NCI-H2196 (cell line): ENCODE results near the gene MRPS26.
A peak's percentile ranks its signal among the peaks of the same experiment; 100 is the strongest.
"Not testable (repeated sequence)": the region's sequence is repeated elsewhere in the genome, so short reads cannot be mapped to it uniquely, and the experiment has no call there.

Experiments used
- DNase-seq: peaks from one replicate; lab custom pipeline; 2025; ENCODE audit not compliant: unreplicated experiment; lab: John Stamatoyannopoulos, UW

The MRPS26 gene

GRCh38 chr20:3041854-3042409, 3.9 kb upstream of the MRPS26 start:
- DNase-seq = no peak

DNA sequence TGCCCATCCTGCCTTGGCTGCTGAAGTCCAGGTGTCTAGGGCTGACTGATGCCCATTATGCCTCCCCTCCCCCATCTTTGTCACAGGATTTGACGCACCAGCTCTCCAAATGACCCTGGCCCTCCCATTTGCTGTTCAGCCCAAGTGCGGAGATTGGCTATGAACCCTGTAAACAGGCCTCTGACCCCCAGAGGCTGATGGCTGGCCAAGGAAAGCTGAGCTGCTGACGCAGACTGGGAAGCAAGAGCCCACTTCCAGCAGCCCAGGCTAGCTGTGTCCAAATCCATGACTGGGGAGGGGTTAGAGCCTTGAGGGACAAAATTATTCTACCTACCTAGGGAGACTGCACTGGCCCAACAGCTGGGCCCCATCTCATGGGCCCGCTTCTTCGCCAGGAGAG, 3.2 kb upstream of the MRPS26 start:
- DNase-seq = no peak

DNA sequence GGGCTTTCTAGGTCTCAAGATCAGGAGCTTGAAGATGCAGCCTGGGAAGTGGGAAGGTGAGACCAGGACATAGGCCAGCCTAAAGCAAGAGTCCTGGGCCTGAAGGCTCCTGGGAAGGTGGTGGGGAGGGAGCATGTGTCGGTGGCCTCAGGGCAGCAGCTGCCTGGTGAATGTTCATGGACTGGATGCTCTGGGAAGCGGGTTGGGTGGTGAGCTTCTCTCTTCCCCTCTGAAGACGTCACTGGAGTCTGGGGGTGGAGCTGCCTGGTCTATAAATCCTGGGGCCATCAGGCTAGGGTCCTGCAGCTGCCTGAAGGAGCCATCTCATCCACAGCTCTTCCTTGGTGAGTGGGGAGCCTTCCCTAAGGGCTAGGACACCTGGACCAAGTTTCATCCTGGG, 2.5 kb upstream of the MRPS26 start, which contains the start of gene GNRH2:
Gene GNRH2 (plus strand): TSS at position 301 of the 400 bp plus-strand sequence. CDS start 793 bp downstream, outside the sequence.
- DNase-seq = no peak

DNA sequence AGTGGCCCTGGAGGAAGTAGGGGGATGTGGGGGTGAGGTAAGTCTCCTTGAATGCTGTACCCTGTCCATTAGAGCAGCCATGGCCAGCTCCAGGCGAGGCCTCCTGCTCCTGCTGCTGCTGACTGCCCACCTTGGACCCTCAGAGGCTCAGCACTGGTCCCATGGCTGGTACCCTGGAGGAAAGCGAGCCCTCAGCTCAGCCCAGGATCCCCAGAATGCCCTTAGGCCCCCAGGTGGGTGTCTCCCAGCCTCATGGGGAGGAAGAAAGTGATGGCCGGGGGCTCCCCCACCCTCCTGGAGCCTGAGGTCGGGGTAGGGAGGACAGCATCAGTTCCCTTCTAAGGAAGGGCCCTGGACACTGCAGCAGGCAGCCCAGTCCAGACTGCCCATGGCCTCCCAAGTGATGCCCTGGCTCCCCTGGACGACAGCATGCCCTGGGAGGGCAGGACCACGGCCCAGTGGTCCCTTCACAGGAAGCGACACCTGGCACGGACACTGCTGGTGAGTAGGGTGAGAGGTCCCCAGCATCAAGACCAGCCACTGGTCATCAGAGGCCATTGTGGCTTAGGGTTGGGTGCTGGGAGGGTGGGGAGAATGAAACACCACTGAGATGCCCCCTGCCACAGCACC, 1.4 kb upstream of the MRPS26 start:
- no peak for DNase-seq

GRCh38 chr20:3045042-3045815, 623 bp upstream of the MRPS26 start:
- peak; percentile 84 for DNase-seq

- DNase-seq = peak; percentile 33
These were observed 1.0 kb downstream of the MRPS26 start for GRCh38 chr20:3046677-3047462.

DNA sequence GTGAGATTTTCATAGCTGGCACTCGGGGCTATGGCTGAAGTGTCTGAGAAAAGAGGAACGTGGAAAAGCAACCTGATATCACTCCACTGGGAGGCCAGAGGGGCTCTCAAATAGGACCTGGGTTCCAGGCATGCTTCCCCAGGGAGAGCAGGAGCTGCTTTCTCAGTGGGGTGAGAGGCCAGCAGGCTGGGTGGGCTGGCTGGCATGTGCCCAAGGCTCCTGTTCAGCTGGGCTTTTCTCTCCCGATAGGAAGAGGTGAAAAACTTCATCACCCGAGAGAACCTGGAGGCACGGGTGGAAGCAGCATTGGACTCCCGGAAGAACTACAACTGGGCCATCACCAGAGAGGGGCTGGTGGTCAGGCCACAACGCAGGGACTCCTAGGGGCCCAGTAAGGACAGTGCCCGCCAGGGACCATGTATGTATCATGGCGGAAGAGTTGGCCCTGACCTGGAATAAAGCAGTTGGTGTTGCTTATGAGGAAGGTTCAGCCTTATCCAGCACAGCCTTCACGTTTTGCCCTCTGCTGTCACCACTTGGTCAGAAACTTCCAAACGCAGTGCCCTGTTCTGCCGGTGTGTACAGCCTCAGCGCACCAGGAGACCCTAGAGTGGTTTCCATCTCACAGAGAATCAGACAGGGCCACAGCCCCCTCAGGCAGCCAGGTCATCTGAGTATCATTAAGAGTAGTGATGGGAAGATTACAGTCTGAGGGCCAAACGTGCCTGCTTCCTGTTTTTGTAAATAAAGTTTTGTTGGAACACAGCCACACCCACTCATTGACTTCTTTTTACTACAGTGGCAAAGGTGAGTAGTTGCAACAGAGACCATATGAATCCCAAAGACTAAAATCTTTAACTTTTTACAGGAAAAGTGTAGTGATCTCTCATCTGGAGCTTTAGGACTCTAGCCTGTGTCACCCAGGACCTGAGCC, 1.9 kb downstream of the MRPS26 start:
- DNase-seq = no peak

DNA sequence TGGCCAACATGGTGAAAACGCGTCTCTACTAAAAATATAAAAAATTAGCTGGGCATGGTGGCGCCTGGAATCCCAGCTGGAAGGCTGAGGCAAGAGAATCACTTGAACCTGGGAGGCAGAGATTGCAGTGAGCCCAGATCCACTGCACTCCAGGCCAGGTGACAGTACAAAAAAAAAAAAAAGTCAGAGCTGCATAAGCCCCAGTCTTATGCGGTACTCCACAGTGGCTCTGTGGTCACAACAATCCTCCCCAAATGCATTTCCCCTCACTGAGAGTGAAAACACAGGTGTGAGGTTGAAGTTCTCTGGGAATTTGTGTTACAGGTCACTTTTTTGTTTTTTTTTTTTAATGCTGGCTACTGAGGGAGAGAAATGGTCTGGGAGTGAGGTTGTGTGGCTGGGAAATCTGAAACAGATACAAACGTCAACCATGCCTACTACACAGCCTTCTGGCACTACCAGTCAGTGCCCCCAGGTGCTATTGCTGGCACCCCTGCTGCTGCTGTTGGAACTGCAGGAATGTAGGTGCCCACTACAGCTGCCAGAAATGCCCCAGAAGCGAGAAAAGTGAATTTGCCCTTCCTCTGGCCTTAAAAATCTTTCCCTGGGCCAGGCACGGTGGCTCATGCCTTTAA, 5.7 kb downstream of the MRPS26 start:
- DNase-seq = no peak

DNA sequence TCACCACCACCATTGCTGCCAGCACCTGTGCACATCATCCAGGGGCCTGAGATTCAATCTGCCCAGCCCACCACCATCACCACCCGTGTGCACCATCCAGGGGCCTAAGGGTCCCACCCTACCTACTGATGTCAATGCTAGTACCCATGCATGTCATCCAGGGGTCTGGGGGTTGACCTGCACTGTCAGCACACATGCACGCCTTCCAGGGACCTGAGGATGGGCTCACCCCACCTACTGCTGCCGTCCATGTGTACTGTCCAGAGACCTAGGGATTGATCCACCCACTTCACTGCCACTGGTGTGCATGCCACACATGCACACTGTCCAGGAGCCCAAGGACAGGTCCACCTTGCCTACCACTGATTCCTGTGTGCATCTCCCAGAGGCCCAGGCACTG, 13.6 kb downstream of the MRPS26 start:
- no peak for DNase-seq

DNA sequence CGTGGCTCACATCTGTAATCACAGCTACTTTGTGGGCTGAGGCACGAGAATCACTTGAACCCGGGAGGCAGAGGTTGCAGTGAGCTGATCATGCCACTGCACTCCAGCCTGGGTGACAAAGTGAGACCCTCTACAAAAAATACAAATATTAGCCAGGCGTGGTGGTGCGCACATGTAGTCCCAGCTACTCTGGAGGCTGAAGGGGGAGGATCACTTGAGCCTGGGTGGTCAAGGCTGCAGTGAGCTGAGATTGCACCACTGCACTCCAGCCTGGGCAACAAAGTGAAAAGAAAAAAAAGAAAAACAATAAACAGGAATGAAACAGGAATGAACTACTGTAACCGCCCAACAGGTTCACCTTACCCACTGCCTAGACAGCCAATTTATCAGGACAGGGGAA, 18.3 kb downstream of the MRPS26 start:
- DNase-seq = not testable (repeated sequence)

DNA sequence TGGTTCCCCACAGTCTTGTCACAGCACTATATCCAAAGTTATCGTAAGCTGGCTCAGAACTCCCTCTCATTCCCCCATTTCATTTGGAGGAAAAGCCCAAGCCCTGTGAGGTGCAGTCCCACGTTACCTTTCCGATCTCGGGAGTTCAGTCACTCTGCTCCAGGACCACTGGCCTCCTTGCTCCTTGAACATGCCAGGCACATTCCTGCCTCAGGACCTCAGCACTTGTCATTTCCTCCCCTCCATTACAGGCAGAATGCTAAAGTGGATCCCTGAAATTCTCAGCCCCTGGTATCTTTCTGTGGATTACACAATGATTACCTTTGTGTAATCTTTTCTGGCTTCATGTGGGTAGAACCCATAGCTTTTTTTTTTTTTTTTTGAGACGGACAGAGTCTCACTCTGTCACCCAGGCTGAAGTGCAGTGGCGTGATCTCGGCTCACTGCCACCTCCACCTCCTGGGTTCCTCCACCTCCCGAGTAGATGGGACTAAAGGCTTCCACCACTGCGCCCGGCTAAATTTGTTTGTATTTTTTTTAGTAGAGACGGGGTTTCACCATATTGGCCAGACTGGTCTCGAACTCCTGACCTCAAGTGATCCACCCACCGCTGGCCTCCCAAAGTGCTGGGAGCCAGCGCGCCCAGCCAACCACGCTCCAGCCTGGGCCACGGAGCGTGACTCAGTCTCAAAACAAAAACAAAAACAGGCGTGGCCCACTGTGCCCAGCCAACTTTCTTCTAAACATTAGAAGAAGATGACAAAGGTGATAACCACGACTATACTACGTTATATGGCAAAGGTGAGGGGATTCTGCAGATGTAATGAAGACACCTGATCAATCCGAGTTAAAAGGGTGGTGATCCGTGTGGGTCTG, 21.5 kb downstream of the MRPS26 start:
- DNase-seq = no peak

DNA sequence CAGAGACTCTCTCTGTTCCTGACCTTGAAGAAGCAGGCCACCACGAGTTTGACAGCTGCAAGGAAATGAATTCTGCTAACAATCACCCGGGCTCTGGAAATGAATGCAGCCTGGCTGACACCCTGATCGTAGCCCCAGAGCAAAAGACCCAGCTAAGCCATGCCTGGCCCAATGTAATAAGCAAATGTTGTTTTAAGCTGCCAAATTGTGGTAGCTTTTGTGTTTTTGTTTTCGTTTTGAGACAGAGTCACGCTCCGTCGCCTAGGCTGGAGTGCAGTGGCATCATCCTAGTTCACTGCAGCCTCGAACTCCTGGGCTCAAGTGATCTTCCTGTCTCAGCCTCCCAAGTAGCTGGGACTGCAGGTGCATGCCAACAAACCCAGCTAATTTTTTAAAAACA, 22.2 kb downstream of the MRPS26 start:
- DNase-seq = no peak

DNA sequence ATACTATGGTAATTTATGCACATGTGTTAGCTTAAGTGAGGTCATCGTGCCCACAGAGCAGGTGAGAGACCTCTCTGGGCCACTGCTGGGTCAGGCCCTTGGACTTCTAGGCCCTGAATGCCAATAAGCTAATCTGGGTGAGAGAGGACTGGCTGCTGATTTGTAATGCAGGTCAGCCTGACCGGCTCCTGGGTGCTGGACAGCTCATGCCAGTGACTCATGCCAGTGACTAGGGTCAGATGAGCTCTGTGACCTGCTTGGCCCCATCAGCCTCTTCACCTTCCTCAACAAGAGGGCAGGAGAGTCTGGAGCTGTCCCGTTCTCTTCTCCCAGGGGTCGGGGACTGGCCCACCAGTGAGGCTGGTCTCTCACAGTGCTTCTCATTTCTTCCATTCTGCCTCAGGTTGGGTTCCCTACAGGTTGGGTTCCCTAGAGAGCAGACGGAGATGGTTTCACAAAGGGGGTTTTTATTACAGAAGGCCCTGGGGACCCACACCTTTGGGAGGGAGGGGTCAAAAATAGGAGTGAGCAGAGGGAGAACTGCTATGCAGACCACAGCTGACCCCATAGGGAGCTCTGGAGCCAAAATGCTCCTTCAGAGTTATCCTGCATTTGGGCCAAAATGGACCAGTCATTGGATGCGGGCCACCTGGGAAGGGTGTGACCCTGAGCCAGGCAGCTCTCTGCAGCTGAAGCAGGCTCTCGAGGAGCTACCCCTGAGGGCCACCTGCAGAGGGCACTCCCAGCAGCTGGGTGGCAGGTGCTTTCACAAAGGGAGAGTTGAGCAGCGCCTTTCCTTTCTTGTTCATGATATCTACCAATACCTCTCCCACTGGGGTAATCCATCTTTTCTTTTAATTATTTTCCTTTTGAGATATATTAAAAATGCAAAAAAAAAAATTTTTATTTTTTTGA, 23.4 kb downstream of the MRPS26 start:
- peak; percentile 54 for DNase-seq

- DNase-seq = no peak
These were observed 24.9 kb downstream of the MRPS26 start for GRCh38 chr20:3070725-3071124.

GRCh38 chr20:3071266-3071609, 25.4 kb downstream of the MRPS26 start:
- no peak for DNase-seq

DNA sequence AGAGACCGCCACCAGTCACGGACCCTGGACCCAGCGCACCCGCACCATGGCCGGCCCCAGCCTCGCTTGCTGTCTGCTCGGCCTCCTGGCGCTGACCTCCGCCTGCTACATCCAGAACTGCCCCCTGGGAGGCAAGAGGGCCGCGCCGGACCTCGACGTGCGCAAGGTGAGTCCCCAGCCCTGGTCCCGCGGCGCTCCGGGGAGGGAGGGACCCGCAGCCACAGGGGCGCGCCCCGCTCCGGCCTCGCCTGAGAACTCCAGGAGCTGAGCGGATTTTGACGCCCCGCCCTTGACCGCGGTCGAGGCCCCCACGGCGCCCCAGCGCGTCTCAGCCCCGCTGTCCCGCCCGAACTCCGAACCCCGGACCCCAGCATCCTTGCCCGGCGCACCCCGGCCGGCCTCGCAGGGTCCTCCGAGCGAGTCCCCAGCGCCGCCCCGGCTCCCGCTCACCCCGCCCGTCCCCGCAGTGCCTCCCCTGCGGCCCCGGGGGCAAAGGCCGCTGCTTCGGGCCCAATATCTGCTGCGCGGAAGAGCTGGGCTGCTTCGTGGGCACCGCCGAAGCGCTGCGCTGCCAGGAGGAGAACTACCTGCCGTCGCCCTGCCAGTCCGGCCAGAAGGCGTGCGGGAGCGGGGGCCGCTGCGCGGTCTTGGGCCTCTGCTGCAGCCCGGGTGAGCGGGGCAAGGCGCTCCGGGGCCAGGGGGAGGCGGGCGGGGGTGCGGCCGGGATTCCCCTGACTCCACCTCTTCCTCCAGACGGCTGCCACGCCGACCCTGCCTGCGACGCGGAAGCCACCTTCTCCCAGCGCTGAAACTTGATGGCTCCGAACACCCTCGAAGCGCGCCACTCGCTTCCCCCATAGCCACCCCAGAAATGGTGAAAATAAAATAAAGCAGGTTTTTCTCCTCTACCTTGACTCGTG, 26.0 kb downstream of the MRPS26 start, which contains the start of gene OXT:
Gene OXT (plus strand): TSS at position 11 of the 920 bp plus-strand sequence. CDS start 36 bp downstream, at position 47.
- DNase-seq = no peak
